Cerebellar nuclear complex (tissue), 1 donor: Measurements from ENCODE around the gene DRAM2.
"Not testable (repeated sequence)": the region's sequence is repeated elsewhere in the genome, so short reads cannot be mapped to it uniquely, and the experiment has no call there.

ENCODE experiments used
- DNase-seq, 2 experiments: peaks; one replicate each; lab custom pipeline; 2025; lab: John Stamatoyannopoulos, UW

DRAM2 gene

DNA sequence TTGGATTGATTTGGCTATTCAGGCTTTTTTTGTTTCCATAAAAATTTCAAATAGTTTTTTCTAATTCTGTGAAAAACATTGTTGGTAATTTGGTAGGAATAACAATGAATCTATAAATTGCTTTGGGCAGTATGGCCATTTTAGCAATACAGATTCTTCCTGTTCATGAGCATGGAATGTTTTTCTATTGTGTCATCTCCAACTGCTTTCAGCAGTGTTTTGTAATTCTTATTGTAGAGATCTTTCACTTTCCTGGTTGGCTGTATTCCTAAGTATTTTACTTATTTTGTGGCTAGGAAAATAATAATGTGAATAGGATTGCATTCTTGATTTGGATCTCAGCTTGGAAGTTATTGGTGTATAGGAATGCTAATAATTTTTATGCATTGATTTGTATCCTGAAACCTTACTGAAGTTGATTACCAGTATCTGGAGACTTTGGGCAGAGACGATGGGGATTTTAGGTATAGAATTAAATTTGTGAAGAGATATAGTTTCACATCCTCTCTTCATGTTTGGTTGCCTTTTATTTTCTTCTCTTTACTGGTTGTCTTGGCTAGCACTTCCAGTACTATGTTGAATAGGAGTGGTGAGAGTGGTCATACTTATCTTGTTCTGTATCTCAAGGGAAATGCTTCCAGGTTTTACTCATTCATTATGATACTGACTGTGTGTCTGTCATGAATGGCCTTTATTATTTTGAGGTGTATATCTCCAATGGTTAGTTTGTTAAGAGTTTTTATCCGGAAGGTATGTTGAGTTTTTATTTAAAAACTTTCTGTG, 57.3 kb downstream of the DRAM2 start:
- DNase-seq = no peak

GRCh38 chr1:111079329-111079728, 60.6 kb downstream of the DRAM2 start:
- not testable (repeated sequence) for DNase-seq

DNA sequence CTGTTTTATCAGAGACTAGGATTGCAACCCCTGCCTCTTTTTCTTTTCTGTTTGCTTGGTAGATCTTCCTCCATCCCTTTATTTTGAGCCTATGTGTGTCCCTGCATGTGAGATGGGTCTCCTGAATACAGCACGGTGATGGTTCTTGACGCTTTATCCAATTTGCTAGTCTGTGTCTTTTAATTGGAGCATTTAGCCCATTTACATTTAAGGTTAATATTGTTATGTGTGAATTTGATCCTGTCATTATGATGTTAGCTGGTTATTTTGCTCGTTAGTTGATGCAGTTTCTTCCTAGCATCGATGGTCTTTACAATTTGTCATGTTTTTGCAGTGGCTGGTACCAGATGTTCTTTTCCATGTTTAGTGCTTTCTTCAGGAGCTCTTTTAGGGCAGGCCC, 62.6 kb downstream of the DRAM2 start:
- not testable (repeated sequence) for DNase-seq
